A673 (cell line): ENCODE measurements around the gene CCDC136. TPM values are rescaled to one million over a fixed set of nuclear protein-coding genes. Genes with fewer than 3 reads are reported as not detected.

Experiments used
- BruUV-seq: library from RNA; stranded (reverse); fragments of 400-500 nt; replicated peaks from 2 replicates; lab custom pipeline; 2021; lab: Mats Ljungman, UMichigan
- CTCF ChIA-PET: fragments of 300-600 bp; sonication (Branson Sonifier 250); formaldehyde crosslinking; loops from one replicate; lab custom pipeline; 2022; ENCODE audit warnings: antibody characterized with exemption; lab: Charles Lee
- POLR2A ChIA-PET: fragments of 300-600 bp; sonication (Branson Sonifier 250); formaldehyde crosslinking; loops from one replicate; lab custom pipeline; 2022; ENCODE audit warnings: antibody characterized with exemption; ENCODE audit not compliant: low non-redundant PET; lab: Charles Lee
- DNase-seq: peaks from one replicate; pipeline ENCODE4 v3.0.0-alpha.2; 2015; ENCODE audit warnings: low spot score
- H3K27ac ChIP-seq: fragments of 200-600 bp; sonication (generic); 2 replicates; pipeline ENCODE4 v1.5.1; 2016; ENCODE audit warnings: mixed run types, low read depth, mild to moderate bottlenecking, mixed read lengths, antibody characterized with exemption, low read length; ENCODE audit not compliant: poor library complexity, severe bottlenecking
- H3K27me3 ChIP-seq: fragments of 200-600 bp; sonication (generic); replicated peaks from 2 replicates; pipeline ENCODE4 v1.6.1; 2017; ENCODE audit warnings: mixed run types, low read depth, mild to moderate bottlenecking, mixed read lengths, antibody characterized with exemption, low read length; ENCODE audit not compliant: insufficient read depth, poor library complexity
- H3K36me3 ChIP-seq: fragments of 200-600 bp; sonication (generic); 2 replicates; pipeline ENCODE4 v1.6.1; 2016; ENCODE audit warnings: mixed run types, mild to moderate bottlenecking, mixed read lengths, antibody characterized with exemption, low read length; ENCODE audit not compliant: insufficient read depth, poor library complexity, severe bottlenecking
- H3K4me1 ChIP-seq: fragments of 200-600 bp; sonication (generic); 2 replicates; pipeline ENCODE4 v1.6.1; 2017; ENCODE audit warnings: mixed run types, mild to moderate bottlenecking, mixed read lengths, antibody characterized with exemption, low read length; ENCODE audit not compliant: insufficient read depth, poor library complexity, severe bottlenecking
- H3K4me3 ChIP-seq: fragments of 200-600 bp; sonication (generic); 2 replicates; pipeline ENCODE4 v1.5.1; 2016; ENCODE audit warnings: low read depth, mixed run types, mild to moderate bottlenecking, mixed read lengths, low read length; ENCODE audit not compliant: poor library complexity, severe bottlenecking
- H3K9me3 ChIP-seq: fragments of 200-600 bp; sonication (generic); 2 replicates; pipeline ENCODE4 v1.6.1; 2016; ENCODE audit warnings: mixed run types, low read depth, mild to moderate bottlenecking, mixed read lengths, antibody characterized with exemption, low read length; ENCODE audit not compliant: poor library complexity, severe bottlenecking
- CTCF ChIP-seq: fragments of 300-800, 200-600 bp; sonication (generic); conservative IDR thresholded peaks from 2 replicates; pipeline ENCODE4 v1.5.1; 2017; ENCODE audit warnings: low read depth, mild to moderate bottlenecking, antibody characterized with exemption, low read length, moderate library complexity, mixed read lengths
- EZH2 ChIP-seq: fragments of 200-600 bp; sonication (generic); IDR thresholded peaks from 2 replicates; pipeline ENCODE4 v1.6.1; 2017; ENCODE audit warnings: borderline replicate concordance, low read depth, mild to moderate bottlenecking, mixed read lengths, antibody characterized with exemption, low read length; ENCODE audit not compliant: poor library complexity, severe bottlenecking
- intact Hi-C: fragments of 100-400 bp; cut with micrococcal nuclease; formaldehyde crosslinking; loops from one replicate; pipeline ENCODE4 v1.10.0; 2022; ENCODE audit not compliant: unreplicated experiment
- total RNA-seq: library from RNA; stranded (reverse); gene quantifications from 2 replicates; pipeline ENCODE4 v1.2.3, GENCODE V29; 2021

The CCDC136 gene
- total RNA-seq, 1 experiment from 2014 or later, result 4.4 TPM

- ChIA-PET CTCF (interaction anchor here (1.5 kb wide), 1 partner anchor 30 kb away, joined by 4 read pairs; no protein-coding TSS in a partner anchor), POLR2A (interaction anchor here (0.6 kb wide), 1 partner anchor 178 kb away, joined by 3 read pairs; no protein-coding TSS in a partner anchor)
- Histone ChIP-seq H3K4me1 (peaks cover 18% of the 10 kb centered on the region), H3K27ac (no peak overlapping the region), H3K27me3 (no peaks in the 10 kb centered on the region), H3K36me3 (no peaks in the 10 kb centered on the region), H3K9me3 (no peaks in the 10 kb centered on the region), H3K4me3 (no peak overlapping the region)
- DNase-seq, result peak; percentile 92
- intact Hi-C loops, result no loop called here
- BruUV-seq, result no TSS peak
- TF ChIP-seq EZH2, result no peak
- TF ChIP-seq CTCF, result no peak
Observed at GRCh38 chr7:128812514-128813168, 20.9 kb downstream of the CCDC136 start.

- BruUV-seq, result no TSS peak
- no peak overlapping the region for H3K4me3 ChIP-seq
- H3K36me3 ChIP-seq, result no peaks in the 10 kb centered on the region
- H3K9me3 ChIP-seq, result no peaks in the 10 kb centered on the region
- TF ChIP-seq CTCF (no peak), EZH2 (no peak)
- DNase-seq, result no peak
- H3K4me1 ChIP-seq, result peaks cover 18% of the 10 kb centered on the region
- no peak overlapping the region for H3K27ac ChIP-seq
- no peaks in the 10 kb centered on the region for H3K27me3 ChIP-seq
- intact Hi-C loops, result no loop called here
- ChIA-PET CTCF (no interaction called here), POLR2A (no interaction called here)
Observed at GRCh38 chr7:128814499-128814898, 22.7 kb downstream of the CCDC136 start.

- intact Hi-C loops, result no loop called here
- Histone ChIP-seq H3K27ac (no peak overlapping the region), H3K9me3 (no peaks in the 10 kb centered on the region), H3K27me3 (no peaks in the 10 kb centered on the region), H3K4me3 (no peak overlapping the region), H3K4me1 (peaks cover 18% of the 10 kb centered on the region), H3K36me3 (no peaks in the 10 kb centered on the region)
- POLR2A ChIA-PET, result no interaction called here
- DNase-seq, result no peak
- CTCF ChIA-PET, result no interaction called here
- no TSS peak for BruUV-seq
- TF ChIP-seq EZH2 (no peak), CTCF (no peak)
Observed at GRCh38 chr7:128815289-128815942, 23.6 kb downstream of the CCDC136 start.
